ENCODE measurements around the gene DEGS1.
"Not testable (repeated sequence)": the region's sequence is repeated elsewhere in the genome, so short reads cannot be mapped to it uniquely, and the experiment has no call there.

Gene DEGS1

DNA sequence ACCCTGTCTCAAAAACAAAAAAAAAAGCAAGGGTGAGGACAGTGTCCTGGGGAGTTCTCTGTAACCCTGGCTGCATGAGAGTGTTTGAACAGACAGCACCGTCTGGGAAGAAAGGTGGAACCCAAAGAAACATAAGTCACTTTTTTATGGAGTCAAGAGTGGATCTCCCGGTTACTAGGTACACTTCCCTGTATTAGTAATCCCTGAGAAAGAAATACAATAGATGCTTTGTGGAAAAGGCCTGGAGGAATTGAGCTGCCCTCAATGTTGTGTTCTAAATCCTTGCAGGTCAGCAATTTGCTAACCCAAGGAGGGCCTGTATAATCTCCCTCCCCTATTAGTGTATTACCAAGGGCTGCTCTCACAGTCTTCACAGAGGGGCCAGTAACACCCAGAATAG is 16.6 kb downstream of the DEGS1 start:
- no peak for DNase-seq (ENCODE audit: low read depth)
- H3K4me3 ChIP-seq (ENCODE audit: low read depth, low read length) = no peak overlapping the region
- TF ChIP-seq, protein P1, sequence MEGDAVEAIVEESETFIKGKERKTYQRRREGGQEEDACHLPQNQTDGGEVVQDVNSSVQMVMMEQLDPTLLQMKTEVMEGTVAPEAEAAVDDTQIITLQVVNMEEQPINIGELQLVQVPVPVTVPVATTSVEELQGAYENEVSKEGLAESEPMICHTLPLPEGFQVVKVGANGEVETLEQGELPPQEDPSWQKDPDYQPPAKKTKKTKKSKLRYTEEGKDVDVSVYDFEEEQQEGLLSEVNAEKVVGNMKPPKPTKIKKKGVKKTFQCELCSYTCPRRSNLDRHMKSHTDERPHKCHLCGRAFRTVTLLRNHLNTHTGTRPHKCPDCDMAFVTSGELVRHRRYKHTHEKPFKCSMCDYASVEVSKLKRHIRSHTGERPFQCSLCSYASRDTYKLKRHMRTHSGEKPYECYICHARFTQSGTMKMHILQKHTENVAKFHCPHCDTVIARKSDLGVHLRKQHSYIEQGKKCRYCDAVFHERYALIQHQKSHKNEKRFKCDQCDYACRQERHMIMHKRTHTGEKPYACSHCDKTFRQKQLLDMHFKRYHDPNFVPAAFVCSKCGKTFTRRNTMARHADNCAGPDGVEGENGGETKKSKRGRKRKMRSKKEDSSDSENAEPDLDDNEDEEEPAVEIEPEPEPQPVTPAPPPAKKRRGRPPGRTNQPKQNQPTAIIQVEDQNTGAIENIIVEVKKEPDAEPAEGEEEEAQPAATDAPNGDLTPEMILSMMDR (IDR thresholded peaks at IDR 0.05; ENCODE audit: low read depth, low read length, missing control alignments) = no peak

DNA sequence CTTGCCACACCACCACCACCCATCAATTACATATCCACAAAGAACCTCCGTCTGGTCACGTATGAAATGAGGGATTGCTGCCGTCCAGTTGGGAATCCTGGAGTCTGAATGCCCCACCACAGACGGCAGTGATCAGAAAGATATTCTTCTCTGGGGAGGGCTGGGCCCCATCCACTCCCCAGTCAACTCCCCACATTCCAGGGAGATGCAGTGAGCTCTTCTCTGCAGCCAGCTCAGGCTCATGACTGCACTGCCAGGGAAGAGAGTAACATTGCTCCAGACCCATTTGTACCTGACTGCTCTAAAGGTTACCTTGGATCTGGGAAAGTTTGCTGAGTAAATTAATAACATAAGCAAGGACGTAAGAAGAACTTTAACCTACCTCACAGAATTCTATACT is 18.3 kb downstream of the DEGS1 start:
- DNase-seq (ENCODE audit: low read depth) = no peak
- TF ChIP-seq, protein P1 (IDR thresholded peaks at IDR 0.05; ENCODE audit: low read depth, low read length, missing control alignments) = no peak
- no peak overlapping the region for H3K4me3 ChIP-seq (ENCODE audit: low read depth, low read length)

DNA sequence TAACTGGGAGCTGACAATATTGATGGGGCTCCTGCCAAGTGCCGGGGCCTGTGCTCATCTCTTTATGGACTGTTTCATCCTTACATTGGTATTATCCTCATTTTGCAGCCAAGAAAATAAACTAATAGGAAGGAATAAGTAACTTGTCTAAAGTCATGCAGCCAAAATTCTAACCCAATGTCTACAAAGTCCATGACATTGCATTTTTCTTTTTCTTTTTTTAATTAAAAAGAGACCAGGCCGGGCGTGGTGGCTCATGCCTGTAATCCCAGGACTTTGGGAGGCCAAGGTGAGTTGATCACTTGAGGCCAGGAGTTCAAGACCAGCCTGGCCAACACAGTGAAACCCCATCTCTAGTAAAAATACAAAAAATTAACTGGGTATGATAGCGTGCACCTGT is 18.8 kb downstream of the DEGS1 start:
- H3K4me3 ChIP-seq (ENCODE audit: low read depth, low read length) = no peak overlapping the region
- TF ChIP-seq, protein P1 (IDR thresholded peaks at IDR 0.05; ENCODE audit: low read depth, low read length, missing control alignments) = no peak
- no peak for DNase-seq (ENCODE audit: low read depth)

GRCh38 chr1:224203243-224204016 is 20.4 kb downstream of the DEGS1 start:
- DNase-seq (ENCODE audit: low read depth) = no peak
- H3K4me3 ChIP-seq (ENCODE audit: low read depth, low read length) = no peak overlapping the region
- TF ChIP-seq, protein P1 (IDR thresholded peaks at IDR 0.05; ENCODE audit: low read depth, low read length, missing control alignments) = no peak

DNA sequence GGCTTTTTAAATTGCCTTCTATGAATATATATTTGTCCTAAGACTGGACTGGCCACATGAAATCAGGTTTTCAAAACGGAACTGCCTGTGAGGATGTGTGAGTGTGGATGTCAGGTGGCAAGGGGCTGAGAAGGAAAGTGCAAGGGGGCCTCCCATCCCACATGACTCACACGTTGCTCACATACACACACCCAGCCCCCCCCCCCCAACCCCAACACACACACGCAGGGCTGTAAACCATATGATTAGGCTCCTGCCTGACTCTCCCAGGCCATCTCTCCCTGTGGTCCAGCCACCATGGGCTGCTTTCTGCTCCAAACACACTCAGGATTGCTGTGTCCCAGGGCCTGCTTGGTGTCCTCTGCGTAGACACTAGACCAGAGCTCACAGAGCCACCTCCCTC is 22.4 kb downstream of the DEGS1 start:
- DNase-seq (ENCODE audit: low read depth) = no peak
- no peak overlapping the region for H3K4me3 ChIP-seq (ENCODE audit: low read depth, low read length)
- TF ChIP-seq, protein P1 (IDR thresholded peaks at IDR 0.05; ENCODE audit: low read depth, low read length, missing control alignments) = no peak

DNA sequence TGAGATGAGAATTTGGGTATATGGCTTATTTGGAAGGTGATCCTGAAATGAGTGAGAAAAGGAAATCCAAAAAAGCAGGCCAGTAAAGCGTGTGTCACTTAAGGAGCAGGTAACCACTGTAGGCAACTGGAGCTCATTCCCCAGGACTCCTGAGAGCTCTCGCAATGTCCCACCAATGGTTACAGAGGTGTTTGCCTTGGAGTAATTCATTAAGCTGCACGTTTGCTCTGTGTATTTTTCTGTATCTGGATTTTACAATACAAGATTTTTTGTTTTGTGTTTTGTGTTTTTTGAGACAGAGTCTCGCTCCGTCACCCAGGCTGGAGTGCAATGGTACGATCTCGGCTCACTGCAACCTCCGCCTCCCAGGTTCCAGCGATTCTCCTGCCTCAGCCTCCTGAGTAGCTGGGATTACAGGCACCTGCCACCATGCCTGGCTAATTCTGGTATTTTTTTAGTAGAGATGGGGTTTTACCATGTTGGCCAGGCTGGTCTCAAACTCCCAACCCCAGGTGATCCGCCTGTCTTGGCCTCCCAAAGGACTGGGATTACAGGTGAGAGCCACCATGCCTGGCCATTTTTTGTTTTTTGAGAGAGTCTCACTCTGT is 23.0 kb downstream of the DEGS1 start:
- H3K4me3 ChIP-seq (ENCODE audit: low read depth, low read length); DNase-seq (ENCODE audit: low read depth): not testable (repeated sequence)

GRCh38 chr1:224211206-224211962 is 28.3 kb downstream of the DEGS1 start:
- TF ChIP-seq, protein P1 (IDR thresholded peaks at IDR 0.05; ENCODE audit: low read depth, low read length, missing control alignments) = no peak
- H3K4me3 ChIP-seq (ENCODE audit: low read depth, low read length) = no peak overlapping the region
- DNase-seq (ENCODE audit: low read depth) = no peak

Measured in GM12864 (cell line).